PC-3 (cell line): Measurements from ENCODE around the gene SLC22A2. TPM values are rescaled to one million over a fixed set of nuclear protein-coding genes. Genes with fewer than 3 reads are reported as not detected.

Experiments used
- ATAC-seq: fragments of 200-7000 bp; cut with Tn5 transposase; 2 replicates; pipeline ENCODE4 v1.9.1; 2020; ENCODE audit warnings: mild to moderate bottlenecking, moderate library complexity
- BruUV-seq: library from RNA; stranded (reverse); fragments of 400-500 nt; replicated peaks from 2 replicates; lab custom pipeline; 2021; lab: Mats Ljungman, UMichigan
- CTCF ChIA-PET: fragments of 300-600 bp; sonication (Branson Sonifier 250); formaldehyde crosslinking; loops from one replicate; lab custom pipeline; 2022; ENCODE audit warnings: antibody characterized with exemption; lab: Charles Lee
- POLR2A ChIA-PET: fragments of 300-600 bp; sonication (Branson Sonifier 250); formaldehyde crosslinking; loops from one replicate; lab custom pipeline; 2022; ENCODE audit warnings: antibody characterized with exemption; ENCODE audit not compliant: unreplicated experiment; lab: Charles Lee
- DNase-seq: peaks from one replicate; pipeline ENCODE4 v3.0.0-alpha.2; 2015
- H2AFZ ChIP-seq: fragments of 300-600 bp; sonication (generic); 2 replicates; pipeline ENCODE4 v1.6.0; 2016; ENCODE audit warnings: antibody characterized with exemption, low read length
- H3F3A ChIP-seq: fragments of 300-600 bp; sonication (generic); one replicate; pipeline ENCODE4 v1.6.0; 2017; ENCODE audit warnings: antibody characterized with exemption, low read length, control low read depth, mild to moderate bottlenecking; ENCODE audit not compliant: unreplicated experiment
- H3K27ac ChIP-seq: fragments of 300-600 bp; sonication (generic); 2 replicates; pipeline ENCODE4 v1.5.1; 2016; ENCODE audit warnings: mild to moderate bottlenecking, low read length
- H3K27me3 ChIP-seq: fragments of 300-600 bp; sonication (generic); 2 replicates; pipeline ENCODE4 v1.6.1; 2016; ENCODE audit warnings: low read length, mixed read lengths
- H3K36me3 ChIP-seq: fragments of 300-600 bp; sonication (generic); 2 replicates; pipeline ENCODE4 v1.6.1; 2016; ENCODE audit warnings: low read depth, mixed run types, low read length, mixed read lengths
- H3K4me1 ChIP-seq: fragments of 300-600 bp; sonication (generic); 2 replicates; pipeline ENCODE4 v1.5.1; 2016; ENCODE audit warnings: low read length; ENCODE audit not compliant: insufficient read depth
- H3K4me2 ChIP-seq: fragments of 300-600 bp; sonication (generic); 2 replicates; pipeline ENCODE4 v1.6.0; 2016; ENCODE audit warnings: low read length
- H3K4me3 ChIP-seq: fragments of 300-600 bp; sonication (generic); 2 replicates; pipeline ENCODE4 v1.5.1; 2016; ENCODE audit warnings: mild to moderate bottlenecking, low read length, mixed read lengths
- H3K79me2 ChIP-seq: fragments of 300-600 bp; sonication (generic); 2 replicates; pipeline ENCODE4 v1.6.1; 2017; ENCODE audit warnings: low read length, mixed read lengths
- H3K9ac ChIP-seq: fragments of 300-600 bp; sonication (generic); 2 replicates; pipeline ENCODE4 v1.6.0; 2016; ENCODE audit warnings: mild to moderate bottlenecking, low read length
- H3K9me2 ChIP-seq: fragments of 300-600 bp; sonication (generic); replicated peaks from 2 replicates; pipeline ENCODE4 v1.6.1; 2016; ENCODE audit warnings: mixed run types, low read length, mixed read lengths
- H3K9me3 ChIP-seq: fragments of 300-600 bp; sonication (generic); 2 replicates; pipeline ENCODE4 v1.6.1; 2016; ENCODE audit warnings: low read length, mixed read lengths
- H4K20me1 ChIP-seq: fragments of 300-600 bp; sonication (generic); 2 replicates; pipeline ENCODE4 v1.6.1; 2016; ENCODE audit warnings: low read length, mixed read lengths
- CTCF ChIP-seq: fragments of 300-600 bp; sonication (generic); conservative IDR thresholded peaks from 2 replicates; pipeline ENCODE4 v1.5.1; 2017; ENCODE audit warnings: antibody characterized with exemption, low read depth, mild to moderate bottlenecking, low read length
- EZH2 ChIP-seq: fragments of 300-600 bp; sonication (generic); IDR thresholded peaks from one replicate; pipeline ENCODE4 v1.6.1; 2017; ENCODE audit warnings: antibody characterized with exemption, mild to moderate bottlenecking, low read length; ENCODE audit not compliant: unreplicated experiment
- EZH2phosphoT487 ChIP-seq: fragments of 300-600 bp; sonication (generic); IDR thresholded peaks from 2 replicates; pipeline ENCODE4 v1.6.1; 2018; ENCODE audit warnings: mild to moderate bottlenecking, antibody characterized with exemption, low read length, borderline replicate concordance
- intact Hi-C: fragments of 100-400 bp; cut with micrococcal nuclease; formaldehyde crosslinking; loops from 2 replicates; pipeline ENCODE4 v1.9.0; 2023
- total RNA-seq: library from RNA; depleted of rRNA; stranded (reverse); fragments of >200 nt; gene quantifications from 2 replicates; pipeline ENCODE4 v1.2.3, GENCODE V29; 2014

Gene SLC22A2
- total RNA-seq, 1 experiment from 2014 or later = not detected

GRCh38 chr6:160275511-160276003, 16.9 kb upstream of the SLC22A2 start:
- Histone ChIP-seq H3K4me3 (no peak overlapping the region), H3K9me2 (no peaks in the 10 kb centered on the region), H3K27me3 (no peaks in the 10 kb centered on the region), H3K79me2 (no peaks in the 10 kb centered on the region), H3K36me3 (no peaks in the 10 kb centered on the region), H3K4me1 (peaks cover 29% of the 10 kb centered on the region), H3K9ac (no peak overlapping the region), H3K27ac (no peak overlapping the region), H3K4me2 (no peak overlapping the region), H2AFZ (no peak overlapping the region), H3K9me3 (no peaks in the 10 kb centered on the region; the same call in 1 of the 2 replicates), H4K20me1 (no peaks in the 10 kb centered on the region), H3F3A (no peaks in the 10 kb centered on the region)
- ChIA-PET POLR2A (no interaction called here), CTCF (interaction anchor here (0.6 kb wide), 1 partner anchor 54 kb away, joined by 3 read pairs; no protein-coding TSS in a partner anchor)
- ATAC-seq (no peak), DNase-seq (no peak)
- no TSS peak for BruUV-seq
- intact Hi-C loops = no loop called here
- TF ChIP-seq EZH2phosphoT487 (no peak), EZH2 (no peak), CTCF (no peak)

GRCh38 chr6:160274871-160275510, 16.4 kb upstream of the SLC22A2 start:
- intact Hi-C loops = no loop called here
- CTCF ChIA-PET = interaction anchor here (0.6 kb wide), 1 partner anchor 54 kb away, joined by 3 read pairs; no protein-coding TSS in a partner anchor
- Histone ChIP-seq H3K9me2 (no peaks in the 10 kb centered on the region), H3K4me1 (peaks cover 29% of the 10 kb centered on the region), H3K4me2 (no peak overlapping the region), H3K27me3 (no peaks in the 10 kb centered on the region), H3F3A (no peaks in the 10 kb centered on the region), H3K9me3 (no peaks in the 10 kb centered on the region), H3K4me3 (no peak overlapping the region), H3K27ac (peak overlapping the region; percentile 99), H3K9ac (peak overlapping the region; percentile 52; the same call in 1 of the 2 replicates), H3K36me3 (no peaks in the 10 kb centered on the region), H4K20me1 (no peaks in the 10 kb centered on the region), H2AFZ (no peak overlapping the region), H3K79me2 (no peaks in the 10 kb centered on the region)
- no peak for ATAC-seq
- POLR2A ChIA-PET = no interaction called here
- BruUV-seq = no TSS peak
- DNase-seq = no peak
- TF ChIP-seq CTCF = no peak
- TF ChIP-seq EZH2 = no peak
- TF ChIP-seq EZH2phosphoT487 = no peak

GRCh38 chr6:160273750-160274149, 15.1 kb upstream of the SLC22A2 start:
- BruUV-seq = no TSS peak
- H4K20me1 ChIP-seq = no peaks in the 10 kb centered on the region
- peak overlapping the region; percentile 99 for H3K27ac ChIP-seq
- CTCF ChIA-PET = no interaction called here
- H3F3A ChIP-seq = no peaks in the 10 kb centered on the region
- H3K9ac ChIP-seq = peak overlapping the region; percentile 84
- TF ChIP-seq CTCF (no peak), EZH2phosphoT487 (no peak), EZH2 (no peak)
- peak overlapping the region; percentile 26 for H3K4me2 ChIP-seq
- intact Hi-C loops = no loop called here
- no peaks in the 10 kb centered on the region for H3K36me3 ChIP-seq
- no peaks in the 10 kb centered on the region for H3K9me2 ChIP-seq
- ATAC-seq (no peak), DNase-seq (peak; percentile 75)
- no peaks in the 10 kb centered on the region for H3K27me3 ChIP-seq
- H3K4me3 ChIP-seq = no peak overlapping the region
- no peak overlapping the region for H2AFZ ChIP-seq
- POLR2A ChIA-PET = no interaction called here
- no peaks in the 10 kb centered on the region for H3K79me2 ChIP-seq
- H3K4me1 ChIP-seq = peaks cover 20% of the 10 kb centered on the region
- no peaks in the 10 kb centered on the region for H3K9me3 ChIP-seq
